ENCODE results near the gene EGFL7. TPM values are rescaled to one million over a fixed set of nuclear protein-coding genes. Genes with fewer than 3 reads are reported as not detected.

Gene EGFL7
- total and polyA plus RNA-seq, 10 of the 15 experiments (the other 5 are each of a cell fraction or from before 2014, with no cell fraction given) = 0.06 to 0.46 (median 0.19) TPM; not detected in 5

GRCh38 chr9:136651860-136652259 is 10.9 kb upstream of the EGFL7 start (continued):
- TF ChIP-seq CHD2 (IDR thresholded peaks at IDR 0.05; ENCODE audit: borderline replicate concordance, low read depth, low read length) = no peak
- no peak for TF ChIP-seq NR2C2 (IDR thresholded peaks at IDR 0.05; ENCODE audit: borderline replicate concordance, control insufficient read depth, insufficient read length, low read depth)
- TF ChIP-seq RFX5 (IDR thresholded peaks at IDR 0.05; ENCODE audit: low read depth, low read length) = no peak

GRCh38 chr9:136653323-136654079 is 9.2 kb upstream of the EGFL7 start:
- no peaks in the 10 kb centered on the region for H3K79me2 ChIP-seq (ENCODE audit: control insufficient read depth, insufficient read depth, low read length)
- intact Hi-C loops (cut with micrococcal nuclease; ENCODE audit: unreplicated experiment) = no loop called here
- POLR2A ChIA-PET = no interaction called here
- WGBS (ENCODE audit: insufficient coverage, insufficient replicate concordance, low lambda C conversion rate, missing lambda C conversion rate) = 29% methylated on average over 43 of the region's 43 CpGs
- DNase-seq (ENCODE audit: low read depth, low spot score) (no peak), ATAC-seq (no peak), FAIRE-seq (no peak)
- no peaks in the 10 kb centered on the region for H4K20me1 ChIP-seq (ENCODE audit: control insufficient read depth, insufficient read depth)
- TF ChIP-seq ATF7 (IDR thresholded peaks at IDR 0.05; ENCODE audit: low read depth) (no peak), CREM (IDR thresholded peaks at IDR 0.05; ENCODE audit: low read depth) (no peak), ZBTB40 (IDR thresholded peaks at IDR 0.05; ENCODE audit: borderline replicate concordance) (no peak), ZNF207 (IDR thresholded peaks at IDR 0.05; ENCODE audit: borderline replicate concordance) (no peak), FOXM1 (IDR thresholded peaks at IDR 0.05; ENCODE audit: low read depth, low read length) (no peak), ZNF592 (IDR thresholded peaks at IDR 0.05) (no peak), MXI1 (IDR thresholded peaks at IDR 0.05; ENCODE audit: low read depth, low read length) (no peak), SP1 (IDR thresholded peaks at IDR 0.05; ENCODE audit: low read depth, low read length) (no peak)
- H2AFZ ChIP-seq (ENCODE audit: control insufficient read depth, low read depth, low read length) = no peak overlapping the region
- BruUV-seq (replicated peaks) = no TSS peak
- no peak overlapping the region for H3K4me2 ChIP-seq (ENCODE audit: control insufficient read depth, insufficient read depth)
- no peaks in the 10 kb centered on the region for H3K4me1 ChIP-seq (ENCODE audit: control insufficient read depth, insufficient read depth, low read length)
- no peaks in the 10 kb centered on the region for H3K36me3 ChIP-seq (ENCODE audit: control insufficient read depth in 2 of 2, insufficient read depth in 2 of 2, low read length in 1 of 2)
- in situ Hi-C loops (cut with MboI) = no loop called here
- H3K9me3 ChIP-seq (replicated peaks; ENCODE audit: control insufficient read depth, insufficient read depth, low read length) = no peaks in the 10 kb centered on the region
- CTCF ChIA-PET = interaction anchor here (0.9 kb wide), 1 partner anchor 18 kb away, joined by 3 read pairs; no protein-coding TSS in a partner anchor
- H3K9ac ChIP-seq (ENCODE audit: control insufficient read depth, insufficient read depth, low read length) = no peak overlapping the region
- SMC1A ChIA-PET (ENCODE audit: uncharacterized antibody, unreplicated experiment) = no interaction called here
- H3K27me3 ChIP-seq (replicated peaks in 1 of 2; ENCODE audit: control insufficient read depth in 2 of 2, insufficient read depth in 2 of 2, low read length in 1 of 2) = peaks cover 12 to 22% of the 10 kb centered on the region in 2 experiments
- no peak overlapping the region for H3K4me3 ChIP-seq
- no peak overlapping the region for H3K27ac ChIP-seq (ENCODE audit: control insufficient read depth, insufficient read depth)
- RAD21 ChIA-PET (ENCODE audit: unreplicated experiment) = no interaction called here

Data from GM12878 (cell line).